ENCODE data around the gene PROSER1. TPM values are rescaled to one million over a fixed set of nuclear protein-coding genes. Genes with fewer than 3 reads are reported as not detected.
"Not testable (repeated sequence)": the region's sequence is repeated elsewhere in the genome, so short reads cannot be mapped to it uniquely, and the experiment has no call there.

PROSER1 gene
- total and polyA plus RNA-seq, 10 donors: 12.8 to 52.2 (median 35.4) TPM

GRCh38 chr13:39013462-39013861 is 24.4 kb downstream of the PROSER1 start:
- H3K9me3 ChIP-seq: no peaks in the 10 kb centered on the region
- H3K27ac ChIP-seq: no peak overlapping the region
- no peaks in the 10 kb centered on the region for H3K27me3 ChIP-seq (replicated peaks in 1 of 7)
- H3K36me3 ChIP-seq: peaks cover 11 to 100% (median 81%) of the 10 kb centered on the region in 6 donors
- TF ChIP-seq POLR2AphosphoS5 (IDR thresholded peaks at IDR 0.05) (no peak), CTCF (IDR thresholded peaks at IDR 0.05 in 8 of 11, conservative IDR thresholded peaks at IDR 0.05 in 3 of 11) (no peak), POLR2A (IDR thresholded peaks at IDR 0.05) (no peak)
- WGBS, 5 donors: 81 to 92% (median 85%) methylated on average over 5 of the region's 5 CpGs
- DNase-seq: no peak
- intact Hi-C loops (cut with DNase I; ENCODE audit: low total_unique reads): no loop called here
- H3K4me3 ChIP-seq: no peak overlapping the region
- H3K4me1 ChIP-seq: no peaks in the 10 kb centered on the region

- 89 to 94% (median 91%) methylated on average over 7 of the region's 7 CpGs for WGBS, 5 donors
- no peak for DNase-seq
Observed at GRCh38 chr13:39012608-39013007, 25.3 kb downstream of the PROSER1 start.

GRCh38 chr13:39006371-39007111 is 31.3 kb downstream of the PROSER1 start:
- H3K4me1 ChIP-seq; H3K27me3 ChIP-seq (replicated peaks in 1 of 7); H3K9me3 ChIP-seq; H3K27ac ChIP-seq; intact Hi-C loops (cut with DNase I; ENCODE audit: low total_unique reads); H3K4me3 ChIP-seq; DNase-seq: not testable (repeated sequence)
- TF ChIP-seq POLR2AphosphoS5 (IDR thresholded peaks at IDR 0.05): peak in 1 of 3 donors; percentile 16
- WGBS, 5 donors: 85 to 97% (median 88%) methylated on average over 20 to 29 of the region's 29 CpGs
- H3K36me3 ChIP-seq: peaks cover 5 to 43% (median 24%) of the 10 kb centered on the region in 6 donors

More at GRCh38 chr13:39012608-39013007, 25.3 kb downstream of the PROSER1 start:
- TF ChIP-seq POLR2AphosphoS5 (IDR thresholded peaks at IDR 0.05) (no peak), CTCF (IDR thresholded peaks at IDR 0.05 in 8 of 11, conservative IDR thresholded peaks at IDR 0.05 in 3 of 11) (no peak)
- H3K36me3 ChIP-seq: peaks cover 11 to 100% (median 77%) of the 10 kb centered on the region in 6 donors
- no peaks in the 10 kb centered on the region for H3K4me1 ChIP-seq
- H3K27me3 ChIP-seq (replicated peaks in 1 of 7): no peaks in the 10 kb centered on the region
- no peak overlapping the region for H3K4me3 ChIP-seq
- H3K27ac ChIP-seq: no peak overlapping the region
- intact Hi-C loops (cut with DNase I; ENCODE audit: low total_unique reads): no loop called here
- no peaks in the 10 kb centered on the region for H3K9me3 ChIP-seq

GRCh38 chr13:38998739-38999138 is 39.1 kb downstream of the PROSER1 start:
- Histone ChIP-seq H3K4me1 (no peaks in the 10 kb centered on the region), H3K27me3 (replicated peaks in 1 of 7) (no peaks in the 10 kb centered on the region), H3K36me3 (no peaks in the 10 kb centered on the region), H3K9me3 (no peaks in the 10 kb centered on the region), H3K4me3 (no peak overlapping the region), H3K27ac (no peak overlapping the region)
- no peak for TF ChIP-seq POLR2AphosphoS5 (IDR thresholded peaks at IDR 0.05)
- no peak for TF ChIP-seq CTCF (IDR thresholded peaks at IDR 0.05 in 8 of 11, conservative IDR thresholded peaks at IDR 0.05 in 3 of 11)
- TF ChIP-seq POLR2A (IDR thresholded peaks at IDR 0.05): no peak
- 73 to 80% (median 77%) methylated on average over 3 of the region's 3 CpGs for WGBS, 5 donors
- no peak for DNase-seq
- intact Hi-C loops (cut with DNase I; ENCODE audit: low total_unique reads): no loop called here

All from spleen (tissue), 11 donors.